ENCODE results near the gene TECPR2. TPM values are rescaled to one million over a fixed set of nuclear protein-coding genes. Genes with fewer than 3 reads are reported as not detected.

TECPR2 gene
- total and polyA plus RNA-seq, 2 donors, result 7.6 to 8.3 TPM

- 98% methylated on average over 3 of the region's 3 CpGs for WGBS
- peaks cover 0 to 9% of the 10 kb centered on the region in 2 donors for H3K27me3 ChIP-seq (ENCODE audit: control insufficient read depth in 2 of 2, insufficient read depth in 1 of 2, low read length in 1 of 2)
- H3K36me3 ChIP-seq (ENCODE audit: control insufficient read depth in 2 of 2, insufficient read depth in 2 of 2, low read length in 1 of 2), result peaks cover 15 to 20% of the 10 kb centered on the region in 2 donors
Observed at GRCh38 chr14:102360388-102360787, 2.4 kb upstream of the TECPR2 start.

GRCh38 chr14:102362084-102362483, 657 bp upstream of the TECPR2 start:
- Histone ChIP-seq H3K27ac (ENCODE audit: low read depth in 1 of 2, low read length in 1 of 2) (peak overlapping the region; percentile 77 to 93), H3K36me3 (ENCODE audit: control insufficient read depth in 2 of 2, insufficient read depth in 2 of 2, low read length in 1 of 2) (peaks cover 10 to 12% of the 10 kb centered on the region in 2 donors), H3K27me3 (ENCODE audit: control insufficient read depth in 2 of 2, insufficient read depth in 1 of 2, low read length in 1 of 2) (peaks cover 0 to 9% of the 10 kb centered on the region in 2 donors), H3K9me3 (ENCODE audit: control insufficient read depth in 2 of 2, insufficient read depth in 1 of 2, low read length in 1 of 2) (no peaks in the 10 kb centered on the region), H3K4me1 (ENCODE audit: control insufficient read depth in 2 of 2, insufficient read depth in 2 of 2, low read length in 2 of 2) (peaks cover 15 to 16% of the 10 kb centered on the region in 2 donors), H3K4me3 (ENCODE audit: low read length in 2 of 2) (peak overlapping the region; percentile 79 to 95)
- DNase-seq (ENCODE audit: low read depth in 6 of 9, low spot score in 9 of 9), result peak in 2 of 9 donors; percentile 2 to 18
- 35% methylated on average over 4 of the region's 4 CpGs for WGBS

More at GRCh38 chr14:102360388-102360787, 2.4 kb upstream of the TECPR2 start:
- H3K4me1 ChIP-seq (ENCODE audit: control insufficient read depth in 2 of 2, insufficient read depth in 2 of 2, low read length in 2 of 2), result peaks cover 15 to 16% of the 10 kb centered on the region in 2 donors
- H3K9me3 ChIP-seq (ENCODE audit: control insufficient read depth in 2 of 2, insufficient read depth in 1 of 2, low read length in 1 of 2), result no peaks in the 10 kb centered on the region
- H3K4me3 ChIP-seq (ENCODE audit: low read length in 2 of 2), result no peak overlapping the region
- DNase-seq (ENCODE audit: low read depth in 6 of 9, low spot score in 9 of 9), result no peak
- H3K27ac ChIP-seq (ENCODE audit: low read depth in 1 of 2, low read length in 1 of 2), result no peak overlapping the region

- peak overlapping the region; percentile 79 to 95 for H3K4me3 ChIP-seq (ENCODE audit: low read length in 2 of 2)
- DNase-seq (ENCODE audit: low read depth in 6 of 9, low spot score in 9 of 9), result peak in 6 of 9 donors; percentile 3 to 48 (median 18)
- no peaks in the 10 kb centered on the region for H3K9me3 ChIP-seq (ENCODE audit: control insufficient read depth in 2 of 2, insufficient read depth in 1 of 2, low read length in 1 of 2)
- H3K27me3 ChIP-seq (ENCODE audit: control insufficient read depth in 2 of 2, insufficient read depth in 1 of 2, low read length in 1 of 2), result peaks cover 0 to 9% of the 10 kb centered on the region in 2 donors
- peaks cover 15 to 16% of the 10 kb centered on the region in 2 donors for H3K4me1 ChIP-seq (ENCODE audit: control insufficient read depth in 2 of 2, insufficient read depth in 2 of 2, low read length in 2 of 2)
- 6% methylated on average over 53 of the region's 53 CpGs for WGBS
- H3K36me3 ChIP-seq (ENCODE audit: control insufficient read depth in 2 of 2, insufficient read depth in 2 of 2, low read length in 1 of 2), result peaks cover 4 to 5% of the 10 kb centered on the region in 2 donors
- H3K27ac ChIP-seq (ENCODE audit: low read depth in 1 of 2, low read length in 1 of 2), result peak overlapping the region in 1 of 2 donors; percentile 46
Observed at GRCh38 chr14:102363182-102363943, 622 bp downstream of the TECPR2 start.

GRCh38 chr14:102370305-102370809, 7.6 kb downstream of the TECPR2 start:
- H3K9me3 ChIP-seq (ENCODE audit: control insufficient read depth in 2 of 2, insufficient read depth in 1 of 2, low read length in 1 of 2), result no peaks in the 10 kb centered on the region
- no peaks in the 10 kb centered on the region for H3K4me1 ChIP-seq (ENCODE audit: control insufficient read depth in 2 of 2, insufficient read depth in 2 of 2, low read length in 2 of 2)
- no peak overlapping the region for H3K27ac ChIP-seq (ENCODE audit: low read depth in 1 of 2, low read length in 1 of 2)
- H3K4me3 ChIP-seq (ENCODE audit: low read length in 2 of 2), result no peak overlapping the region
- no peak for DNase-seq (ENCODE audit: low read depth in 6 of 9, low spot score in 9 of 9)
- H3K27me3 ChIP-seq (ENCODE audit: control insufficient read depth in 2 of 2, insufficient read depth in 1 of 2, low read length in 1 of 2), result no peaks in the 10 kb centered on the region
- H3K36me3 ChIP-seq (ENCODE audit: control insufficient read depth in 2 of 2, insufficient read depth in 2 of 2, low read length in 1 of 2), result no peaks in the 10 kb centered on the region
- 94% methylated on average over 11 of the region's 11 CpGs for WGBS

- H3K9me3 ChIP-seq (ENCODE audit: control insufficient read depth in 2 of 2, insufficient read depth in 1 of 2, low read length in 1 of 2), result no peaks in the 10 kb centered on the region
- no peaks in the 10 kb centered on the region for H3K27me3 ChIP-seq (ENCODE audit: control insufficient read depth in 2 of 2, insufficient read depth in 1 of 2, low read length in 1 of 2)
- H3K27ac ChIP-seq (ENCODE audit: low read depth in 1 of 2, low read length in 1 of 2), result no peak overlapping the region
- H3K4me3 ChIP-seq (ENCODE audit: low read length in 2 of 2), result no peak overlapping the region
- DNase-seq (ENCODE audit: low read depth in 6 of 9, low spot score in 9 of 9), result no peak
- H3K4me1 ChIP-seq (ENCODE audit: control insufficient read depth in 2 of 2, insufficient read depth in 2 of 2, low read length in 2 of 2), result no peaks in the 10 kb centered on the region
- H3K36me3 ChIP-seq (ENCODE audit: control insufficient read depth in 2 of 2, insufficient read depth in 2 of 2, low read length in 1 of 2), result no peaks in the 10 kb centered on the region
- 97% methylated on average over 4 of the region's 4 CpGs for WGBS
Observed at GRCh38 chr14:102371361-102371760, 8.6 kb downstream of the TECPR2 start.

- WGBS, result 96% methylated on average over 3 of the region's 3 CpGs
- no peaks in the 10 kb centered on the region for H3K4me1 ChIP-seq (ENCODE audit: control insufficient read depth in 2 of 2, insufficient read depth in 2 of 2, low read length in 2 of 2)
- peaks cover 3 to 5% of the 10 kb centered on the region in 2 donors for H3K36me3 ChIP-seq (ENCODE audit: control insufficient read depth in 2 of 2, insufficient read depth in 2 of 2, low read length in 1 of 2)
- no peaks in the 10 kb centered on the region for H3K9me3 ChIP-seq (ENCODE audit: control insufficient read depth in 2 of 2, insufficient read depth in 1 of 2, low read length in 1 of 2)
- H3K27ac ChIP-seq (ENCODE audit: low read depth in 1 of 2, low read length in 1 of 2), result no peak overlapping the region
- no peak for DNase-seq (ENCODE audit: low read depth in 6 of 9, low spot score in 9 of 9)
- no peaks in the 10 kb centered on the region for H3K27me3 ChIP-seq (ENCODE audit: control insufficient read depth in 2 of 2, insufficient read depth in 1 of 2, low read length in 1 of 2)
- H3K4me3 ChIP-seq (ENCODE audit: low read length in 2 of 2), result no peak overlapping the region
Observed at GRCh38 chr14:102373110-102373509, 10.4 kb downstream of the TECPR2 start.

GRCh38 chr14:102374264-102374663, 11.5 kb downstream of the TECPR2 start:
- Histone ChIP-seq H3K9me3 (ENCODE audit: control insufficient read depth in 2 of 2, insufficient read depth in 1 of 2, low read length in 1 of 2) (no peaks in the 10 kb centered on the region), H3K27ac (ENCODE audit: low read depth in 1 of 2, low read length in 1 of 2) (no peak overlapping the region), H3K36me3 (ENCODE audit: control insufficient read depth in 2 of 2, insufficient read depth in 2 of 2, low read length in 1 of 2) (peaks cover 3 to 5% of the 10 kb centered on the region in 2 donors), H3K4me3 (ENCODE audit: low read length in 2 of 2) (no peak overlapping the region), H3K4me1 (ENCODE audit: control insufficient read depth in 2 of 2, insufficient read depth in 2 of 2, low read length in 2 of 2) (no peaks in the 10 kb centered on the region), H3K27me3 (ENCODE audit: control insufficient read depth in 2 of 2, insufficient read depth in 1 of 2, low read length in 1 of 2) (no peaks in the 10 kb centered on the region)
- no peak for DNase-seq (ENCODE audit: low read depth in 6 of 9, low spot score in 9 of 9)
- WGBS, result 97% methylated on average over 2 of the region's 2 CpGs

- DNase-seq (ENCODE audit: low read depth in 6 of 9, low spot score in 9 of 9), result no peak
- H3K4me1 ChIP-seq (ENCODE audit: control insufficient read depth in 2 of 2, insufficient read depth in 2 of 2, low read length in 2 of 2), result no peaks in the 10 kb centered on the region
- no peak overlapping the region for H3K4me3 ChIP-seq (ENCODE audit: low read length in 2 of 2)
- 97% methylated on average over 5 of the region's 5 CpGs for WGBS
- peaks cover 3 to 7% of the 10 kb centered on the region in 2 donors for H3K36me3 ChIP-seq (ENCODE audit: control insufficient read depth in 2 of 2, insufficient read depth in 2 of 2, low read length in 1 of 2)
- no peak overlapping the region for H3K27ac ChIP-seq (ENCODE audit: low read depth in 1 of 2, low read length in 1 of 2)
- no peaks in the 10 kb centered on the region for H3K27me3 ChIP-seq (ENCODE audit: control insufficient read depth in 2 of 2, insufficient read depth in 1 of 2, low read length in 1 of 2)
- H3K9me3 ChIP-seq (ENCODE audit: control insufficient read depth in 2 of 2, insufficient read depth in 1 of 2, low read length in 1 of 2), result no peaks in the 10 kb centered on the region
Observed at GRCh38 chr14:102375119-102375518, 12.4 kb downstream of the TECPR2 start.

GRCh38 chr14:102377696-102378095, 15.0 kb downstream of the TECPR2 start:
- no peaks in the 10 kb centered on the region for H3K4me1 ChIP-seq (ENCODE audit: control insufficient read depth in 2 of 2, insufficient read depth in 2 of 2, low read length in 2 of 2)
- H3K27me3 ChIP-seq (ENCODE audit: control insufficient read depth in 2 of 2, insufficient read depth in 1 of 2, low read length in 1 of 2), result no peaks in the 10 kb centered on the region
- H3K4me3 ChIP-seq (ENCODE audit: low read length in 2 of 2), result no peak overlapping the region
- peaks cover 6 to 8% of the 10 kb centered on the region in 2 donors for H3K36me3 ChIP-seq (ENCODE audit: control insufficient read depth in 2 of 2, insufficient read depth in 2 of 2, low read length in 1 of 2)
- no peak overlapping the region for H3K27ac ChIP-seq (ENCODE audit: low read depth in 1 of 2, low read length in 1 of 2)
- no peaks in the 10 kb centered on the region for H3K9me3 ChIP-seq (ENCODE audit: control insufficient read depth in 2 of 2, insufficient read depth in 1 of 2, low read length in 1 of 2)
- no peak for DNase-seq (ENCODE audit: low read depth in 6 of 9, low spot score in 9 of 9)
